Islet of Langerhans (tissue), 1 donor: ENCODE data around the gene OSBPL1A.

Experiments
- FAIRE-seq: peaks from one replicate; lab custom pipeline; 2011; peaks lifted over from hg19 to GRCh38; lab: Jason Lieb, UNC

OSBPL1A gene

GRCh38 chr18:24341361-24341760 is 56.3 kb downstream of the OSBPL1A start:
- no peak for FAIRE-seq

GRCh38 chr18:24333084-24333483 is 64.5 kb downstream of the OSBPL1A start:
- no peak for FAIRE-seq

- no peak for FAIRE-seq
Observed at GRCh38 chr18:24326211-24326610, 71.4 kb downstream of the OSBPL1A start.

GRCh38 chr18:24322584-24323136 is 75.0 kb downstream of the OSBPL1A start:
- no peak for FAIRE-seq

- no peak for FAIRE-seq
Observed at GRCh38 chr18:24321071-24321470, 76.6 kb downstream of the OSBPL1A start.

- no peak for FAIRE-seq
Observed at GRCh38 chr18:24319757-24320156, 77.9 kb downstream of the OSBPL1A start.

GRCh38 chr18:24317370-24317769 is 80.3 kb downstream of the OSBPL1A start:
- FAIRE-seq = no peak

- no peak for FAIRE-seq
Observed at GRCh38 chr18:24315170-24315569, 82.5 kb downstream of the OSBPL1A start.

GRCh38 chr18:24306201-24306600 is 91.4 kb downstream of the OSBPL1A start:
- no peak for FAIRE-seq

- no peak for FAIRE-seq
Observed at GRCh38 chr18:24300703-24301102, 96.9 kb downstream of the OSBPL1A start.

GRCh38 chr18:24296276-24296675 is 101.3 kb downstream of the OSBPL1A start:
- no peak for FAIRE-seq

- no peak for FAIRE-seq
Observed at GRCh38 chr18:24293254-24293653, 104.4 kb downstream of the OSBPL1A start.

GRCh38 chr18:24278591-24278990 is 119.0 kb downstream of the OSBPL1A start:
- no peak for FAIRE-seq

GRCh38 chr18:24277516-24278195 is 120.0 kb downstream of the OSBPL1A start:
- FAIRE-seq = no peak

GRCh38 chr18:24276994-24277393 is 120.6 kb downstream of the OSBPL1A start:
- FAIRE-seq = no peak

GRCh38 chr18:24274837-24275236 is 122.8 kb downstream of the OSBPL1A start:
- no peak for FAIRE-seq

- no peak for FAIRE-seq
Observed at GRCh38 chr18:24273596-24273995, 124.0 kb downstream of the OSBPL1A start.

- no peak for FAIRE-seq
Observed at GRCh38 chr18:24272229-24272525, 125.4 kb downstream of the OSBPL1A start.

GRCh38 chr18:24271381-24272228 is 126.0 kb downstream of the OSBPL1A start:
- FAIRE-seq = no peak

- FAIRE-seq = no peak
Observed at GRCh38 chr18:24270937-24271380, 126.7 kb downstream of the OSBPL1A start.

GRCh38 chr18:24270358-24270936 is 127.2 kb downstream of the OSBPL1A start:
- FAIRE-seq = no peak

GRCh38 chr18:24268784-24269550 is 128.7 kb downstream of the OSBPL1A start:
- no peak for FAIRE-seq
